GM12874 (cell line): ENCODE data around the gene FUT1.

Experiments used
- CTCF ChIP-seq: IDR thresholded peaks from 2 replicates; pipeline ENCODE4 v1.5.1; 2011; ENCODE audit warnings: low read depth, mild to moderate bottlenecking, control low read depth, low read length, moderate library complexity; ENCODE audit not compliant: insufficient read depth

Gene FUT1

GRCh38 chr19:48703316-48703715, 49.1 kb downstream of the FUT1 start:
- TF ChIP-seq CTCF = no peak

- no peak for TF ChIP-seq CTCF
Observed at GRCh38 chr19:48702701-48703100, 49.7 kb downstream of the FUT1 start.

- no peak for TF ChIP-seq CTCF
Observed at GRCh38 chr19:48698046-48698445, 54.4 kb downstream of the FUT1 start.
